ENCODE data around the gene TMEM178A. TPM values are rescaled to one million over a fixed set of nuclear protein-coding genes. Genes with fewer than 3 reads are reported as not detected.

TMEM178A gene
- total RNA-seq, 1 donor from 2014 or later: 19.2 TPM

- no peak overlapping the region for H3K9ac ChIP-seq
- H3K4me2 ChIP-seq: no peak overlapping the region
- H3K27me3 ChIP-seq: no peaks in the 10 kb centered on the region
- Mint-ChIP-seq H3K9me3 (peaks cover 2% of the 10 kb centered on the region), H3K36me3 (peaks cover 31% of the 10 kb centered on the region), H3K4me1 (no peaks in the 10 kb centered on the region), H3K27ac (no peak overlapping the region), H3K4me3 (no peak overlapping the region), H3K27me3 (ENCODE audit: insufficient read depth, low read depth) (no peaks in the 10 kb centered on the region)
- TF ChIP-seq EZH2 (IDR thresholded peaks at IDR 0.05) (no peak), CTCF (IDR thresholded peaks at IDR 0.05) (peak; percentile 66)
- H3K79me2 ChIP-seq (ENCODE audit: low read depth): no peaks in the 10 kb centered on the region
- no peaks in the 10 kb centered on the region for H3K4me1 ChIP-seq
- peaks cover 10% of the 10 kb centered on the region for H4K20me1 ChIP-seq (ENCODE audit: low read depth)
- H2AFZ ChIP-seq (replicated peaks): no peak overlapping the region
- H3F3A ChIP-seq (ENCODE audit: low read depth): no peaks in the 10 kb centered on the region
- no peak overlapping the region for H3K27ac ChIP-seq
- H3K4me3 ChIP-seq: no peak overlapping the region
- no peaks in the 10 kb centered on the region for H3K36me3 ChIP-seq
- DNase-seq (ENCODE audit: low spot score): peak; percentile 39
- no peaks in the 10 kb centered on the region for H3K9me3 ChIP-seq (ENCODE audit: low read depth)
These were observed 65.1 kb downstream of the TMEM178A start for GRCh38 chr2:39730685-39731302.

- no peak for TF ChIP-seq EZH2phosphoT487 (IDR thresholded peaks at IDR 0.05)
- TF ChIP-seq CTCF (IDR thresholded peaks at IDR 0.05): no peak
- TF ChIP-seq EZH2 (IDR thresholded peaks at IDR 0.05): no peak
- H3K4me2 ChIP-seq: no peak overlapping the region
- H3K79me2 ChIP-seq (ENCODE audit: low read depth): no peaks in the 10 kb centered on the region
- H3K36me3 Mint-ChIP-seq: peaks cover 32% of the 10 kb centered on the region
- H3K9ac ChIP-seq: no peak overlapping the region
- H3K4me3 ChIP-seq: no peak overlapping the region
- H3K4me1 Mint-ChIP-seq: peaks cover 4% of the 10 kb centered on the region
- H3K9me3 ChIP-seq (ENCODE audit: low read depth): no peaks in the 10 kb centered on the region
- peaks cover 2% of the 10 kb centered on the region for H3K9me3 Mint-ChIP-seq
- H3K4me3 Mint-ChIP-seq: no peak overlapping the region
- no peaks in the 10 kb centered on the region for H3K27me3 Mint-ChIP-seq (ENCODE audit: insufficient read depth, low read depth)
- H3F3A ChIP-seq (ENCODE audit: low read depth): no peaks in the 10 kb centered on the region
- no peak for DNase-seq (ENCODE audit: low spot score)
- no peak overlapping the region for H2AFZ ChIP-seq (replicated peaks)
- H3K27ac Mint-ChIP-seq: no peak overlapping the region
- no peaks in the 10 kb centered on the region for H3K4me1 ChIP-seq
- no peaks in the 10 kb centered on the region for H3K27me3 ChIP-seq
- peaks cover 3% of the 10 kb centered on the region for H3K36me3 ChIP-seq
- no peak overlapping the region for H3K27ac ChIP-seq
- H4K20me1 ChIP-seq (ENCODE audit: low read depth): peaks cover 10% of the 10 kb centered on the region
These were observed 65.8 kb downstream of the TMEM178A start for GRCh38 chr2:39731546-39731945.

GRCh38 chr2:39732482-39732881 lies 66.8 kb downstream of the TMEM178A start:
- H3K4me2 ChIP-seq: no peak overlapping the region
- peaks cover 10% of the 10 kb centered on the region for H4K20me1 ChIP-seq (ENCODE audit: low read depth)
- peaks cover 11% of the 10 kb centered on the region for H3K4me1 Mint-ChIP-seq
- H2AFZ ChIP-seq (replicated peaks): no peak overlapping the region
- peaks cover 2% of the 10 kb centered on the region for H3K9me3 Mint-ChIP-seq
- no peak overlapping the region for H3K9ac ChIP-seq
- DNase-seq (ENCODE audit: low spot score): no peak
- H3K4me3 ChIP-seq: no peak overlapping the region
- peaks cover 36% of the 10 kb centered on the region for H3K36me3 Mint-ChIP-seq
- no peaks in the 10 kb centered on the region for H3K27me3 Mint-ChIP-seq (ENCODE audit: insufficient read depth, low read depth)
- no peaks in the 10 kb centered on the region for H3K79me2 ChIP-seq (ENCODE audit: low read depth)
- peaks cover 3% of the 10 kb centered on the region for H3K36me3 ChIP-seq
- H3K4me1 ChIP-seq: peaks cover 1% of the 10 kb centered on the region
- TF ChIP-seq EZH2 (IDR thresholded peaks at IDR 0.05): no peak
- TF ChIP-seq EZH2phosphoT487 (IDR thresholded peaks at IDR 0.05): no peak
- TF ChIP-seq CTCF (IDR thresholded peaks at IDR 0.05): no peak
- no peaks in the 10 kb centered on the region for H3K9me3 ChIP-seq (ENCODE audit: low read depth)
- H3K4me3 Mint-ChIP-seq: no peak overlapping the region
- H3K27ac Mint-ChIP-seq: no peak overlapping the region
- no peaks in the 10 kb centered on the region for H3K27me3 ChIP-seq
- H3K27ac ChIP-seq: no peak overlapping the region
- no peaks in the 10 kb centered on the region for H3F3A ChIP-seq (ENCODE audit: low read depth)

Data from neural progenitor cell (in vitro differentiated cells).